NCI-H187 (cell line): ENCODE data around the gene DIS3L.
"Not testable (repeated sequence)": the region's sequence is repeated elsewhere in the genome, so short reads cannot be mapped to it uniquely, and the experiment has no call there.

Source experiments
- DNase-seq, 2 experiments: peaks; one replicate each; lab custom pipeline; 2025; lab: John Stamatoyannopoulos, UW

Gene DIS3L

GRCh38 chr15:66293419-66294156 lies at the start of gene DIS3L:
Gene DIS3L (plus strand): TSS chr15:66293568. CDS start chr15:66293597, 29 bp downstream.
- peak in 1 of 2 experiments; percentile 25 for DNase-seq

GRCh38 chr15:66245832-66246231 lies 47.5 kb upstream of the DIS3L start:
- not testable (repeated sequence) for DNase-seq

GRCh38 chr15:66246937-66247336 lies 46.4 kb upstream of the DIS3L start:
- no peak for DNase-seq

GRCh38 chr15:66249605-66250174 lies 43.7 kb upstream of the DIS3L start:
- no peak for DNase-seq

- no peak for DNase-seq
Measured at GRCh38 chr15:66251065-66251789, 42.1 kb upstream of the DIS3L start.

- DNase-seq = no peak
Measured at GRCh38 chr15:66251790-66252684, 41.3 kb upstream of the DIS3L start.

GRCh38 chr15:66252685-66253417 lies 40.5 kb upstream of the DIS3L start:
- DNase-seq = no peak

- DNase-seq = no peak
Measured at GRCh38 chr15:66253418-66254088, 39.8 kb upstream of the DIS3L start, which contains the start of gene MEGF11. Gene MEGF11 (minus strand): TSS chr15:66253750. CDS start chr15:66128403, 125,347 bp downstream.

- no peak for DNase-seq
Measured at GRCh38 chr15:66254089-66254950, 39.0 kb upstream of the DIS3L start.

GRCh38 chr15:66254951-66255676 lies 38.3 kb upstream of the DIS3L start:
- no peak for DNase-seq

- DNase-seq = no peak
Measured at GRCh38 chr15:66256692-66257091, 36.7 kb upstream of the DIS3L start.

GRCh38 chr15:66261056-66261455 lies 32.3 kb upstream of the DIS3L start:
- DNase-seq = no peak

GRCh38 chr15:66262837-66263236 lies 30.5 kb upstream of the DIS3L start:
- DNase-seq = not testable (repeated sequence)

GRCh38 chr15:66264859-66265513 lies 28.4 kb upstream of the DIS3L start:
- DNase-seq = no peak

- DNase-seq = no peak
Measured at GRCh38 chr15:66269326-66270090, 23.9 kb upstream of the DIS3L start.

- no peak for DNase-seq
Measured at GRCh38 chr15:66270932-66271331, 22.4 kb upstream of the DIS3L start.

GRCh38 chr15:66275352-66275751 lies 18.0 kb upstream of the DIS3L start:
- no peak for DNase-seq

- DNase-seq = no peak
Measured at GRCh38 chr15:66276546-66276945, 16.8 kb upstream of the DIS3L start.
